ENCODE data around the gene SPPL3.
"Not testable (repeated sequence)": the region's sequence is repeated elsewhere in the genome, so short reads cannot be mapped to it uniquely, and the experiment has no call there.

Gene SPPL3

GRCh38 chr12:120814903-120815429, 89.2 kb downstream of the SPPL3 start:
- DNase-seq = no peak

- no peak for DNase-seq
Observed at GRCh38 chr12:120814203-120814902, 89.8 kb downstream of the SPPL3 start.

GRCh38 chr12:120813588-120814153, 90.5 kb downstream of the SPPL3 start:
- no peak for DNase-seq

- no peak for DNase-seq
Observed at GRCh38 chr12:120810021-120810420, 94.1 kb downstream of the SPPL3 start.

GRCh38 chr12:120804428-120804827, 99.7 kb downstream of the SPPL3 start:
- DNase-seq = no peak

- no peak for DNase-seq
Observed at GRCh38 chr12:120801146-120801545, 103.0 kb downstream of the SPPL3 start.

- DNase-seq = no peak
Observed at GRCh38 chr12:120800665-120801064, 103.5 kb downstream of the SPPL3 start.

- DNase-seq = no peak
Observed at GRCh38 chr12:120799243-120800045, 104.7 kb downstream of the SPPL3 start.

GRCh38 chr12:120798696-120799095, 105.5 kb downstream of the SPPL3 start:
- DNase-seq = no peak

- DNase-seq = no peak
Observed at GRCh38 chr12:120797677-120798642, 106.2 kb downstream of the SPPL3 start.

- no peak for DNase-seq
Observed at GRCh38 chr12:120795441-120796178, 108.5 kb downstream of the SPPL3 start.

- DNase-seq = no peak
Observed at GRCh38 chr12:120793357-120793756, 110.8 kb downstream of the SPPL3 start.

GRCh38 chr12:120792456-120792855, 111.7 kb downstream of the SPPL3 start:
- DNase-seq = not testable (repeated sequence)

- DNase-seq = no peak
Observed at GRCh38 chr12:120791669-120792176, 112.4 kb downstream of the SPPL3 start.

GRCh38 chr12:120790114-120790513, 114.0 kb downstream of the SPPL3 start:
- DNase-seq = no peak

GRCh38 chr12:120787889-120788288, 116.3 kb downstream of the SPPL3 start:
- DNase-seq = no peak

- DNase-seq = no peak
Observed at GRCh38 chr12:120784804-120785203, 119.4 kb downstream of the SPPL3 start.

- DNase-seq = peak in 1 of 2 donors; percentile 23
Observed at GRCh38 chr12:120783197-120783596, 121.0 kb downstream of the SPPL3 start.

GRCh38 chr12:120775862-120776552, 128.2 kb downstream of the SPPL3 start:
- DNase-seq = no peak

- DNase-seq = no peak
Observed at GRCh38 chr12:120774169-120774916, 129.8 kb downstream of the SPPL3 start.

Data from stimulated activated CD4-positive, alpha-beta T cell treated with anti-CD3 and anti-CD28 coated beads, Interleukin-2, amount 100 ng/mL, for 24 hours (primary cell).